HG02798 (cell line): ENCODE measurements around the gene HMGCL.
"Not testable (repeated sequence)": the region's sequence is repeated elsewhere in the genome, so short reads cannot be mapped to it uniquely, and the experiment has no call there.

Experiments used
- ATAC-seq: cut with Tn5 transposase; IDR thresholded peaks from one replicate; pipeline ENCODE4 v1.9.1; 2021; ENCODE audit warnings: mild to moderate bottlenecking; ENCODE audit not compliant: unreplicated experiment, poor library complexity

Gene HMGCL

GRCh38 chr1:23827717-23828116, 2.5 kb upstream of the HMGCL start:
- ATAC-seq: no peak

GRCh38 chr1:23826590-23826989, 1.4 kb upstream of the HMGCL start:
- not testable (repeated sequence) for ATAC-seq

- peak; percentile 61 for ATAC-seq
Measured at GRCh38 chr1:23825762-23826522, 713 bp upstream of the HMGCL start.

- no peak for ATAC-seq
Measured at GRCh38 chr1:23824711-23825075, 536 bp downstream of the HMGCL start.

- no peak for ATAC-seq
Measured at GRCh38 chr1:23823767-23824166, 1.5 kb downstream of the HMGCL start.

- ATAC-seq: no peak
Measured at GRCh38 chr1:23817633-23818032, 7.6 kb downstream of the HMGCL start.

GRCh38 chr1:23816906-23817305, 8.3 kb downstream of the HMGCL start:
- ATAC-seq: no peak

GRCh38 chr1:23816361-23816760, 8.9 kb downstream of the HMGCL start:
- no peak for ATAC-seq

- ATAC-seq: no peak
Measured at GRCh38 chr1:23814016-23814415, 11.2 kb downstream of the HMGCL start.

GRCh38 chr1:23810818-23811540, 14.2 kb downstream of the HMGCL start:
- no peak for ATAC-seq

GRCh38 chr1:23809751-23810171, 15.5 kb downstream of the HMGCL start:
- ATAC-seq: peak; percentile 68

GRCh38 chr1:23807453-23807852, 17.8 kb downstream of the HMGCL start:
- no peak for ATAC-seq

- ATAC-seq: no peak
Measured at GRCh38 chr1:23806280-23806679, 18.9 kb downstream of the HMGCL start.

GRCh38 chr1:23805025-23805424, 20.2 kb downstream of the HMGCL start:
- ATAC-seq: no peak

- ATAC-seq: no peak
Measured at GRCh38 chr1:23804183-23804835, 20.9 kb downstream of the HMGCL start.

- no peak for ATAC-seq
Measured at GRCh38 chr1:23803674-23804073, 21.6 kb downstream of the HMGCL start.

- not testable (repeated sequence) for ATAC-seq
Measured at GRCh38 chr1:23802809-23803342, 22.4 kb downstream of the HMGCL start.

- no peak for ATAC-seq
Measured at GRCh38 chr1:23801876-23802275, 23.4 kb downstream of the HMGCL start.

- ATAC-seq: no peak
Measured at GRCh38 chr1:23801338-23801748, 23.9 kb downstream of the HMGCL start.

GRCh38 chr1:23800400-23801337, 24.6 kb downstream of the HMGCL start, which contains the start of gene GALE:
Gene GALE (minus strand): TSS chr1:23800754. CDS start chr1:23799007, 1,747 bp downstream.
- ATAC-seq: peak; percentile 84
